ENCODE data around the gene KIRREL1.

KIRREL1 gene

GRCh38 chr1:158146165-158146564, 152.7 kb downstream of the KIRREL1 start:
- TF ChIP-seq CREB5 (CRISPR knock-in tag; IDR thresholded peaks at IDR 0.05; ENCODE audit: low read depth) (no peak), TOX (CRISPR knock-in tag; IDR thresholded peaks at IDR 0.05; ENCODE audit: borderline replicate concordance) (no peak), ISL1 (CRISPR knock-in tag; IDR thresholded peaks at IDR 0.05) (no peak), CSDC2 (CRISPR knock-in tag; IDR thresholded peaks at IDR 0.05) (no peak), ZNF70 (CRISPR knock-in tag; IDR thresholded peaks at IDR 0.05) (no peak), ZNF8 (CRISPR knock-in tag; IDR thresholded peaks at IDR 0.05) (no peak), PATZ1 (CRISPR knock-in tag; IDR thresholded peaks at IDR 0.05; ENCODE audit: borderline replicate concordance) (no peak), PPARA (CRISPR knock-in tag; IDR thresholded peaks at IDR 0.05; ENCODE audit: borderline replicate concordance) (no peak), SNAI2 (CRISPR knock-in tag; IDR thresholded peaks at IDR 0.05) (no peak), POU6F1 (CRISPR knock-in tag; IDR thresholded peaks at IDR 0.05; ENCODE audit: borderline replicate concordance, low read depth) (no peak), ARNTL (CRISPR knock-in tag; IDR thresholded peaks at IDR 0.05; ENCODE audit: borderline replicate concordance, low read depth) (no peak), ZFP3 (CRISPR knock-in tag; IDR thresholded peaks at IDR 0.05) (no peak), ESRRG (CRISPR knock-in tag; IDR thresholded peaks at IDR 0.05) (no peak), TCF4 (CRISPR knock-in tag; IDR thresholded peaks at IDR 0.05; ENCODE audit: borderline replicate concordance) (no peak), CSRNP3 (CRISPR knock-in tag; IDR thresholded peaks at IDR 0.05) (no peak), GLIS3 (CRISPR knock-in tag; IDR thresholded peaks at IDR 0.05) (no peak), ZNF565 (CRISPR knock-in tag; conservative IDR thresholded peaks at IDR 0.05; ENCODE audit: low read depth) (no peak), OSR1 (CRISPR knock-in tag; IDR thresholded peaks at IDR 0.05) (no peak), ZFP30 (CRISPR knock-in tag; IDR thresholded peaks at IDR 0.05) (no peak)
- ATAC-seq = no peak

- TF ChIP-seq ZFP30 (CRISPR knock-in tag; IDR thresholded peaks at IDR 0.05) = no peak
- TF ChIP-seq OSR1 (CRISPR knock-in tag; IDR thresholded peaks at IDR 0.05) = no peak
- TF ChIP-seq CREB5 (CRISPR knock-in tag; IDR thresholded peaks at IDR 0.05; ENCODE audit: low read depth) = no peak
- TF ChIP-seq ESRRG (CRISPR knock-in tag; IDR thresholded peaks at IDR 0.05) = no peak
- TF ChIP-seq ZNF565 (CRISPR knock-in tag; conservative IDR thresholded peaks at IDR 0.05; ENCODE audit: low read depth) = no peak
- TF ChIP-seq TOX (CRISPR knock-in tag; IDR thresholded peaks at IDR 0.05; ENCODE audit: borderline replicate concordance) = no peak
- TF ChIP-seq TCF4 (CRISPR knock-in tag; IDR thresholded peaks at IDR 0.05; ENCODE audit: borderline replicate concordance) = no peak
- no peak for TF ChIP-seq TSHZ2 (CRISPR knock-in tag; IDR thresholded peaks at IDR 0.05)
- no peak for TF ChIP-seq BACH2 (CRISPR knock-in tag; IDR thresholded peaks at IDR 0.05; ENCODE audit: borderline replicate concordance)
- no peak for TF ChIP-seq CSDC2 (CRISPR knock-in tag; IDR thresholded peaks at IDR 0.05)
- no peak for ATAC-seq
These were observed 153.3 kb downstream of the KIRREL1 start for GRCh38 chr1:158146739-158147138.
